H1 (cell line): Measurements from ENCODE around the gene KRTAP9-7. TPM values are rescaled to one million over a fixed set of nuclear protein-coding genes. Genes with fewer than 3 reads are reported as not detected.

Experiments
- CTCF ChIA-PET: fragments of 300-600 bp; sonication (Branson Sonifier 250); formaldehyde crosslinking; loops from one replicate; lab custom pipeline; 2021; ENCODE audit not compliant: partially characterized antibody; lab: Charles Lee
- POLR2A ChIA-PET: fragments of 300-600 bp; sonication (Branson Sonifier 250); formaldehyde crosslinking; loops from one replicate; lab custom pipeline; 2021; ENCODE audit warnings: inconsistent platforms; ENCODE audit not compliant: partially characterized antibody; lab: Charles Lee
- DNase-seq, 2 experiments: peaks; one replicate each; pipeline versions ENCODE4 v3.0.0 to v3.0.0-alpha.2; 2010 to 2022; ENCODE audit warnings: low spot score in 2 of 2, low read depth in 1 of 2, mixed read lengths in 1 of 2
- FAIRE-seq: peaks from 2 replicates; lab custom pipeline; 2011; peaks lifted over from hg19 to GRCh38; lab: Jason Lieb, UNC
- H2AFZ ChIP-seq: 2 replicates; pipeline ENCODE4 v1.8.1; 2012; ENCODE audit warnings: low read length, inconsistent platforms
- H2AK5ac ChIP-seq: 2 replicates; pipeline ENCODE4 v1.6.1; 2013; ENCODE audit warnings: low read depth, low read length
- H2BK120ac ChIP-seq: replicated peaks from 2 replicates; pipeline ENCODE3; 2013; ENCODE audit warnings: low read depth, low read length, inconsistent platforms
- H2BK12ac ChIP-seq: 2 replicates; pipeline ENCODE4 v1.6.1; 2013; ENCODE audit warnings: low read depth, low read length
- H2BK15ac ChIP-seq: 2 replicates; pipeline ENCODE4 v1.6.1; 2013; ENCODE audit warnings: low read length
- H2BK20ac ChIP-seq: 2 replicates; pipeline ENCODE4 v1.6.1; 2013; ENCODE audit warnings: low read length
- H2BK5ac ChIP-seq: 2 replicates; pipeline ENCODE4 v1.6.1; 2013; ENCODE audit warnings: low read depth, low read length
- H3K14ac ChIP-seq: 2 replicates; pipeline ENCODE4 v1.6.1; 2013; ENCODE audit warnings: inconsistent platforms; ENCODE audit not compliant: insufficient read length
- H3K18ac ChIP-seq: 2 replicates; pipeline ENCODE4 v1.6.1; 2013; ENCODE audit warnings: low read length; ENCODE audit errors: extremely low read depth
- H3K23ac ChIP-seq: 2 replicates; pipeline ENCODE4 v1.6.1; 2013; ENCODE audit warnings: inconsistent platforms; ENCODE audit not compliant: insufficient read length
- H3K23me2 ChIP-seq: 2 replicates; pipeline ENCODE4 v1.6.1; 2013; ENCODE audit warnings: low read depth, low read length
- H3K27ac ChIP-seq: 2 replicates; pipeline ENCODE4 v1.6.1; 2011; ENCODE audit warnings: low read depth, low read length, inconsistent platforms
- H3K27me3 ChIP-seq, 4 experiments: replicated peaks in 1 of 4; 1 replicate in 1 of 4; 2 replicates in 3 of 4; pipeline versions ENCODE4 v1.6.1 to v1.8.1; 2011 to 2013; ENCODE audit warnings: low read length in 3 of 4, mild to moderate bottlenecking in 3 of 4, inconsistent platforms in 2 of 4, mixed read lengths in 2 of 4, moderate library complexity in 1 of 4; ENCODE audit not compliant: control insufficient read depth in 3 of 4, insufficient read depth in 3 of 4; ENCODE audit errors: extremely low read depth in 1 of 4
- H3K36me3 ChIP-seq, 4 experiments: 2 replicates each; pipeline versions ENCODE4 v1.6.1 to v1.8.1; 2011 to 2013; ENCODE audit warnings: mild to moderate bottlenecking in 4 of 4, low read length in 3 of 4, moderate library complexity in 2 of 4, control low read depth in 1 of 4, inconsistent platforms in 1 of 4; ENCODE audit not compliant: insufficient read depth in 4 of 4, control insufficient read depth in 2 of 4
- H3K4ac ChIP-seq: replicated peaks from 2 replicates; pipeline ENCODE3; 2013; ENCODE audit warnings: low read length, low read depth, mixed read lengths, inconsistent platforms; ENCODE audit not compliant: insufficient read length
- H3K4me1 ChIP-seq, 4 experiments: replicated peaks in 1 of 4; 1 replicate in 1 of 4; 2 replicates in 3 of 4; pipeline versions ENCODE4 v1.6.1 to v1.8.1; 2011 to 2013; ENCODE audit warnings: low read length in 3 of 4, inconsistent platforms in 2 of 4, mixed read lengths in 1 of 4; ENCODE audit not compliant: insufficient read depth in 4 of 4, control insufficient read depth in 3 of 4
- H3K4me2 ChIP-seq, 2 experiments: 2 replicates each; pipeline versions ENCODE4 v1.6.1 to v1.8.1; 2011 to 2013; ENCODE audit warnings: low read depth in 2 of 2, low read length in 2 of 2, control low read depth in 1 of 2, inconsistent platforms in 1 of 2, mild to moderate bottlenecking in 1 of 2; ENCODE audit not compliant: insufficient read depth in 1 of 2
- H3K4me3 ChIP-seq, 4 experiments: fragments of 200-600, 300-600 bp in 1 of 4; sonication (generic), shearing (Covaris generic), sonication (Bioruptor Twin) in 1 of 4; 2 replicates each; pipeline versions ENCODE4 v1.5.1 to v1.8.1; 2011 to 2016; ENCODE audit warnings: low read length in 4 of 4, low read depth in 3 of 4, control low read depth in 2 of 4, inconsistent platforms in 2 of 4, mild to moderate bottlenecking in 2 of 4, mixed read lengths in 1 of 4, moderate library complexity in 1 of 4; ENCODE audit not compliant: insufficient read depth in 2 of 4; ENCODE audit errors: extremely low read depth in 1 of 4
- H3K56ac ChIP-seq: replicated peaks from 2 replicates; pipeline ENCODE3; 2013; ENCODE audit warnings: low read depth, mild to moderate bottlenecking, mixed read lengths, low read length, inconsistent platforms; ENCODE audit not compliant: insufficient read length
- H3K79me1 ChIP-seq: 2 replicates; pipeline ENCODE4 v1.6.1; 2013; ENCODE audit warnings: low read depth, low read length, control low read depth
- H3K79me2 ChIP-seq, 2 experiments: 2 replicates each; pipeline versions ENCODE4 v1.6.1 to v1.8.1; 2012 to 2013; ENCODE audit warnings: low read length in 2 of 2, mild to moderate bottlenecking in 2 of 2, inconsistent platforms in 1 of 2; ENCODE audit not compliant: insufficient read depth in 2 of 2, control insufficient read depth in 1 of 2
- H3K9ac ChIP-seq, 4 experiments: replicated peaks in 1 of 4; 1 replicate in 1 of 4; 2 replicates in 3 of 4; pipeline versions ENCODE4 v1.6.1 to v1.8.1; 2011 to 2013; ENCODE audit warnings: low read depth in 3 of 4, low read length in 3 of 4, control low read depth in 2 of 4, mild to moderate bottlenecking in 2 of 4, moderate library complexity in 2 of 4, inconsistent platforms in 1 of 4; ENCODE audit errors: extremely low read depth in 1 of 4
- H3K9me3 ChIP-seq, 2 experiments: 2 replicates each; pipeline versions ENCODE4 v1.6.1 to v1.8.1; 2012 to 2013; ENCODE audit warnings: mild to moderate bottlenecking in 2 of 2, moderate library complexity in 2 of 2, control low read depth in 1 of 2, inconsistent platforms in 1 of 2, low read depth in 1 of 2, low read length in 1 of 2, mixed read lengths in 1 of 2; ENCODE audit not compliant: insufficient read depth in 2 of 2
- H4K20me1 ChIP-seq, 2 experiments: replicated peaks in 1 of 2; 2 replicates each; pipeline versions ENCODE3 to v1.8.1; 2011 to 2013; ENCODE audit warnings: inconsistent platforms in 2 of 2, low read length in 2 of 2, mild to moderate bottlenecking in 1 of 2; ENCODE audit not compliant: insufficient read depth in 2 of 2, control insufficient read depth in 1 of 2
- H4K5ac ChIP-seq: 2 replicates; pipeline ENCODE4 v1.6.1; 2013; ENCODE audit warnings: low read length, low read depth, mixed read lengths, inconsistent platforms; ENCODE audit not compliant: insufficient read length
- H4K8ac ChIP-seq: 2 replicates; pipeline ENCODE4 v1.8.0; 2013; ENCODE audit warnings: mild to moderate bottlenecking, moderate library complexity, low read length, inconsistent platforms; ENCODE audit not compliant: insufficient read depth; ENCODE audit errors: extremely low read depth
- H4K91ac ChIP-seq: replicated peaks from 2 replicates; pipeline ENCODE3; 2013; ENCODE audit warnings: low read length, mixed read lengths, inconsistent platforms; ENCODE audit not compliant: insufficient read length
- CEBPB ChIP-seq: IDR thresholded peaks from 2 replicates; pipeline ENCODE4 v1.6.1; 2012; ENCODE audit warnings: low read depth, low read length
- HDAC6 ChIP-seq: IDR thresholded peaks from one replicate; pipeline ENCODE4 v1.7.1; 2012; ENCODE audit warnings: low read depth, mild to moderate bottlenecking, inconsistent platforms, low read length, moderate library complexity
- SIN3A ChIP-seq, 2 experiments: IDR thresholded peaks in 1 of 2; conservative IDR thresholded peaks in 1 of 2; 2 replicates each; pipeline ENCODE4 v1.6.1; 2011 to 2012; ENCODE audit warnings: low read length in 2 of 2, improper control_type of control experiment in 1 of 2, low read depth in 1 of 2, mild to moderate bottlenecking in 1 of 2
- SUZ12 ChIP-seq: fragments of 200-600 bp; sonication (generic); IDR thresholded peaks from 2 replicates; pipeline ENCODE4 v1.6.1; 2012; ENCODE audit warnings: mild to moderate bottlenecking, inconsistent platforms, low read length, moderate library complexity, mixed read lengths
- WGBS, 2 experiments: shearing (Covaris generic) in 1 of 2; methylation state at CpG; one replicate each; pipeline versions ENCODE4 v1.1.6 to v1.1.7; 2013 to 2015; ENCODE audit warnings: low lambda C conversion rate in 2 of 2, mixed read lengths in 2 of 2, inconsistent platforms in 1 of 2, low coverage in 1 of 2, missing lambda C conversion rate in 1 of 2; ENCODE audit not compliant: insufficient replicate concordance in 2 of 2, insufficient coverage in 1 of 2, insufficient read length in 1 of 2; ENCODE audit errors: extremely low coverage in 1 of 2, missing lambda C conversion rate in 1 of 2; 5-methylcytosine and 5-hydroxymethylcytosine counted together
- polyA plus RNA-seq, 7 experiments: library from polyadenylated mRNA; depleted of rRNA in 3 of 7; stranded (reverse) in 5 of 7; unstranded in 2 of 7; fragments of >200 nt in 5 of 7; fragments of 200-250 nt in 2 of 7; gene quantifications; 1 replicate in 5 of 7; 2 replicates in 1 of 7; 4 replicates in 1 of 7; pipeline versions ENCODE4 v1.2.1 to v1.2.3, GENCODE V29; 2011 to 2013; ENCODE audit warnings: missing spikeins in 2 of 7, mixed read lengths in 2 of 7
- total RNA-seq: library from RNA; stranded (reverse); fragmentation: NEBNext Ultra II Directional; extraction: Animal tissue kit (Norgen Biotek cat#: 25700); gene quantifications from 2 replicates; pipeline ENCODE4 v1.2.1, GENCODE V29; 2021

KRTAP9-7 gene
- total and polyA plus RNA-seq, 2 of the 8 experiments (the other 6 are each of a cell fraction or from before 2014, with no cell fraction given): not detected

DNA sequence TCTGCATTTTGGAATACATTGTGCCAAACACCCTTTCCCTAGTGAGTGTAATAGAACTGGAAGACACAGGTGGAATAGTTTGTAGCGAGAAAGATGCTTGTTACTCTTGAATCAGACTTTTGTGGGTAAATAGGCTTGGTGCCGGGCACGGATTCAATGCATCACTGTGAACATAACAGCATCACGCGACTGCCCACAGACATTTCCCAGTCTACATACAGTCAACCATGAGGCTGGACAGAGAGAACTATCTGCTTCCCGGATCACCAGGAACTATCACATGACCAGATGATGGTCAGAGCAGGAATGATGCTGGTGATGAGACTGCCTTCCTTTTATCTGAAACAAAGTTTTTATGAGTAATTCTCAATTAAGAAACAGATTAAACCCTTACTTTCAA lies 49.4 kb upstream of the KRTAP9-7 start:
- H4K8ac ChIP-seq: no peak overlapping the region
- no peak overlapping the region for H2BK120ac ChIP-seq
- peak overlapping the region; percentile 33; the same call in 1 of the 2 replicates for H2AFZ ChIP-seq
- no peak overlapping the region for H3K18ac ChIP-seq
- no peak overlapping the region for H3K27ac ChIP-seq
- H2AK5ac ChIP-seq: no peak overlapping the region
- no peaks in the 10 kb centered on the region for H3K23me2 ChIP-seq
- no peak overlapping the region for H3K4ac ChIP-seq
- H3K36me3 ChIP-seq: no peaks in the 10 kb centered on the region
- WGBS, 2 experiments: 97% methylated on average over 6 of the region's 6 CpGs; no CpG with 5 or more reads in 1 of the 2 experiments
- H3K79me1 ChIP-seq: no peaks in the 10 kb centered on the region
- no peak overlapping the region for H3K56ac ChIP-seq
- DNase-seq (no peak), FAIRE-seq (no peak)
- no peak overlapping the region for H4K91ac ChIP-seq
- H3K23ac ChIP-seq: no peak overlapping the region
- H3K4me2 ChIP-seq: no peak overlapping the region
- H3K9ac ChIP-seq: no peak overlapping the region
- no peaks in the 10 kb centered on the region for H3K4me1 ChIP-seq
- no peak overlapping the region for H3K4me3 ChIP-seq
- ChIA-PET POLR2A (no interaction called here), CTCF (interaction anchor here (1.1 kb wide), 1 partner anchor 14 kb away, joined by 3 read pairs; no protein-coding TSS in a partner anchor)
- H2BK15ac ChIP-seq: no peak overlapping the region
- H4K20me1 ChIP-seq: no peaks in the 10 kb centered on the region
- no peaks in the 10 kb centered on the region for H3K79me2 ChIP-seq
- no peaks in the 10 kb centered on the region for H3K9me3 ChIP-seq
- H4K5ac ChIP-seq: no peak overlapping the region
- no peaks in the 10 kb centered on the region for H3K27me3 ChIP-seq
- H3K14ac ChIP-seq: no peak overlapping the region
- H2BK12ac ChIP-seq: no peak overlapping the region
- no peak overlapping the region for H2BK20ac ChIP-seq
- no peak overlapping the region for H2BK5ac ChIP-seq
- TF ChIP-seq SUZ12 (no peak), HDAC6 (no peak), CEBPB (no peak), SIN3A (conservative IDR thresholded peaks at IDR 0.05 in 1 of 2, IDR thresholded peaks at IDR 0.05 in 1 of 2; ENCODE audit: low read depth in 1 of 2, low read length in 2 of 2) (no peak)
